ENCODE data around the gene VCX3A.
"Not testable (repeated sequence)": the region's sequence is repeated elsewhere in the genome, so short reads cannot be mapped to it uniquely, and the experiment has no call there.

Gene VCX3A

GRCh38 chrX:6535018-6535417 lies at the start of gene VCX3A:
TSS of gene VCX3A (minus strand) at chrX:6535118. CDS start at chrX:6534497, 621 bp downstream.
- DNase-seq (ENCODE audit: low read depth): not testable (repeated sequence)

- no peak for DNase-seq (ENCODE audit: low read depth)
These were observed 39.8 kb upstream of the VCX3A start for GRCh38 chrX:6574762-6575161.

GRCh38 chrX:6568031-6568430 lies 33.1 kb upstream of the VCX3A start:
- DNase-seq (ENCODE audit: low read depth): no peak

GRCh38 chrX:6558979-6559378 lies 24.1 kb upstream of the VCX3A start:
- no peak for DNase-seq (ENCODE audit: low read depth)

GRCh38 chrX:6557690-6558089 lies 22.8 kb upstream of the VCX3A start:
- no peak for DNase-seq (ENCODE audit: low read depth)

GRCh38 chrX:6550999-6551398 lies 16.1 kb upstream of the VCX3A start:
- DNase-seq (ENCODE audit: low read depth): no peak

- no peak for DNase-seq (ENCODE audit: low read depth)
These were observed 10.8 kb upstream of the VCX3A start for GRCh38 chrX:6545712-6546111.

- no peak for DNase-seq (ENCODE audit: low read depth)
These were observed 8.3 kb downstream of the VCX3A start for GRCh38 chrX:6526564-6527136.

GRCh38 chrX:6517376-6517775 lies 17.5 kb downstream of the VCX3A start:
- no peak for DNase-seq (ENCODE audit: low read depth)

GRCh38 chrX:6506444-6506843 lies 28.5 kb downstream of the VCX3A start:
- no peak for DNase-seq (ENCODE audit: low read depth)

GRCh38 chrX:6505960-6506359 lies 29.0 kb downstream of the VCX3A start:
- no peak for DNase-seq (ENCODE audit: low read depth)

GRCh38 chrX:6500719-6501118 lies 34.2 kb downstream of the VCX3A start:
- DNase-seq (ENCODE audit: low read depth): no peak

GRCh38 chrX:6498324-6498723 lies 36.6 kb downstream of the VCX3A start:
- DNase-seq (ENCODE audit: low read depth): no peak
